ENCODE results near the gene PRM3.
A peak's percentile ranks its signal among the peaks of the same experiment; 100 is the strongest.

PRM3 gene

GRCh38 chr16:11318817-11319216 lies 45.4 kb upstream of the PRM3 start:
- TF ChIP-seq USF1 (IDR thresholded peaks at IDR 0.05), result no peak
- TF ChIP-seq EP300 (IDR thresholded peaks at IDR 0.05; ENCODE audit: borderline replicate concordance), result no peak
- TF ChIP-seq MAX (IDR thresholded peaks at IDR 0.05), result no peak
- TF ChIP-seq TAF1 (IDR thresholded peaks at IDR 0.05; ENCODE audit: low read depth), result no peak
- TF ChIP-seq FOXM1 (IDR thresholded peaks at IDR 0.05; ENCODE audit: borderline replicate concordance, low read depth), result no peak
- TF ChIP-seq EGR1 (IDR thresholded peaks at IDR 0.05), result no peak
- no peak for TF ChIP-seq TEAD4 (IDR thresholded peaks at IDR 0.05)
- no peak for TF ChIP-seq REST (IDR thresholded peaks at IDR 0.05; ENCODE audit: low read depth)
- no peak for TF ChIP-seq CEBPB (IDR thresholded peaks at IDR 0.05)
- TF ChIP-seq ZBTB7A (IDR thresholded peaks at IDR 0.05; ENCODE audit: low read depth), result no peak
- no peak for TF ChIP-seq TCF12 (IDR thresholded peaks at IDR 0.05; ENCODE audit: low read depth)
- no peak for TF ChIP-seq NFIC (IDR thresholded peaks at IDR 0.05)
- no peak for TF ChIP-seq CREB1 (IDR thresholded peaks at IDR 0.05; ENCODE audit: low read depth)
- no peak for TF ChIP-seq RAD21 (IDR thresholded peaks at IDR 0.05; ENCODE audit: low read depth)
- TF ChIP-seq YY1 (IDR thresholded peaks at IDR 0.05; ENCODE audit: low read depth), result no peak

GRCh38 chr16:11316331-11317015 lies 43.0 kb upstream of the PRM3 start:
- TF ChIP-seq YY1 (IDR thresholded peaks at IDR 0.05; ENCODE audit: low read depth), result no peak
- no peak for TF ChIP-seq RAD21 (IDR thresholded peaks at IDR 0.05; ENCODE audit: low read depth)
- TF ChIP-seq CREB1 (IDR thresholded peaks at IDR 0.05; ENCODE audit: low read depth), result no peak
- no peak for TF ChIP-seq CEBPB (IDR thresholded peaks at IDR 0.05)
- TF ChIP-seq EGR1 (IDR thresholded peaks at IDR 0.05), result no peak
- no peak for TF ChIP-seq MAX (IDR thresholded peaks at IDR 0.05)
- TF ChIP-seq FOXM1 (IDR thresholded peaks at IDR 0.05; ENCODE audit: borderline replicate concordance, low read depth), result no peak
- TF ChIP-seq REST (IDR thresholded peaks at IDR 0.05; ENCODE audit: low read depth), result no peak
- TF ChIP-seq USF1 (IDR thresholded peaks at IDR 0.05), result no peak
- no peak; the same call in 1 of the 2 replicates for TF ChIP-seq TEAD4 (IDR thresholded peaks at IDR 0.05)
- TF ChIP-seq ZBTB7A (IDR thresholded peaks at IDR 0.05; ENCODE audit: low read depth), result no peak
- TF ChIP-seq NFIC (IDR thresholded peaks at IDR 0.05), result no peak
- TF ChIP-seq TAF1 (IDR thresholded peaks at IDR 0.05; ENCODE audit: low read depth), result no peak
- peak; percentile 43; the same call in 1 of the 2 replicates for TF ChIP-seq EP300 (IDR thresholded peaks at IDR 0.05; ENCODE audit: borderline replicate concordance)
- peak; percentile 38; the same call in 1 of the 2 replicates for TF ChIP-seq TCF12 (IDR thresholded peaks at IDR 0.05; ENCODE audit: low read depth)

- TF ChIP-seq YY1 (IDR thresholded peaks at IDR 0.05; ENCODE audit: low read depth) (peak; percentile 59), TCF12 (IDR thresholded peaks at IDR 0.05; ENCODE audit: low read depth) (peak; percentile 98), REST (IDR thresholded peaks at IDR 0.05; ENCODE audit: low read depth) (no peak), CEBPB (IDR thresholded peaks at IDR 0.05) (no peak), TAF1 (IDR thresholded peaks at IDR 0.05; ENCODE audit: low read depth) (no peak), RAD21 (IDR thresholded peaks at IDR 0.05; ENCODE audit: low read depth) (peak; percentile 22; the same call in 1 of the 2 replicates), NFIC (IDR thresholded peaks at IDR 0.05) (peak; percentile 87), EP300 (IDR thresholded peaks at IDR 0.05; ENCODE audit: borderline replicate concordance) (peak; percentile 94), EGR1 (IDR thresholded peaks at IDR 0.05) (peak; percentile 19; the same call in 1 of the 2 replicates), FOXM1 (IDR thresholded peaks at IDR 0.05; ENCODE audit: borderline replicate concordance, low read depth) (peak; percentile 85), TEAD4 (IDR thresholded peaks at IDR 0.05) (peak; percentile 96), ZBTB7A (IDR thresholded peaks at IDR 0.05; ENCODE audit: low read depth) (no peak), CREB1 (IDR thresholded peaks at IDR 0.05; ENCODE audit: low read depth) (no peak), USF1 (IDR thresholded peaks at IDR 0.05) (no peak), MAX (IDR thresholded peaks at IDR 0.05) (peak; percentile 67; the same call in 1 of the 2 replicates)
These were observed 42.1 kb upstream of the PRM3 start for GRCh38 chr16:11315510-11315909.

Measured in Ishikawa (cell line).